ENCODE results near the gene STRN3.

DNA sequence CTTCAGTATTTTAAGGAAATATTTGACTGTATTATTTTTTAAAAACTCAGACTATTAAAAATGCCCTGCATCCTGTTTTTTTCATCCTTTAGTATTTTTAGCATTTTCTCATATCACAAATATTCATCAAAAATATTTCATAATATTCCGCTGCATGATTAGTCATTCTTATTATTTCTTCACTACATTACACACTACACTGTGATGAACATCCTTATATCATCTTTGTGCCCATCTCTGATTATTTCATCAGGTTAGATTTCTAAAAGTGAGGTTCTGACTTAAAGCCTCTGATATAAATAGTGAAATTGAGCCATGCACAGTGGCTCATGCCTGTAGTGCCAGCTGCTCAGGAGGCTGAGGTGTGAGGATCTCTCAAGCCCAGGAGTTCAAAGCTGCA is 143.7 kb downstream of the STRN3 start:
- TF ChIP-seq, protein P1, sequence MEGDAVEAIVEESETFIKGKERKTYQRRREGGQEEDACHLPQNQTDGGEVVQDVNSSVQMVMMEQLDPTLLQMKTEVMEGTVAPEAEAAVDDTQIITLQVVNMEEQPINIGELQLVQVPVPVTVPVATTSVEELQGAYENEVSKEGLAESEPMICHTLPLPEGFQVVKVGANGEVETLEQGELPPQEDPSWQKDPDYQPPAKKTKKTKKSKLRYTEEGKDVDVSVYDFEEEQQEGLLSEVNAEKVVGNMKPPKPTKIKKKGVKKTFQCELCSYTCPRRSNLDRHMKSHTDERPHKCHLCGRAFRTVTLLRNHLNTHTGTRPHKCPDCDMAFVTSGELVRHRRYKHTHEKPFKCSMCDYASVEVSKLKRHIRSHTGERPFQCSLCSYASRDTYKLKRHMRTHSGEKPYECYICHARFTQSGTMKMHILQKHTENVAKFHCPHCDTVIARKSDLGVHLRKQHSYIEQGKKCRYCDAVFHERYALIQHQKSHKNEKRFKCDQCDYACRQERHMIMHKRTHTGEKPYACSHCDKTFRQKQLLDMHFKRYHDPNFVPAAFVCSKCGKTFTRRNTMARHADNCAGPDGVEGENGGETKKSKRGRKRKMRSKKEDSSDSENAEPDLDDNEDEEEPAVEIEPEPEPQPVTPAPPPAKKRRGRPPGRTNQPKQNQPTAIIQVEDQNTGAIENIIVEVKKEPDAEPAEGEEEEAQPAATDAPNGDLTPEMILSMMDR (IDR thresholded peaks at IDR 0.05): no peak
- TF ChIP-seq POLR2A (IDR thresholded peaks at IDR 0.05): no peak

Data from right lobe of liver (tissue), 4 donors.